ENCODE measurements around the gene ARSG. TPM values are rescaled to one million over a fixed set of nuclear protein-coding genes. Genes with fewer than 3 reads are reported as not detected.

Gene ARSG
- total and polyA plus RNA-seq, 10 of the 15 experiments (the other 5 are each of a cell fraction or from before 2014, with no cell fraction given) = 2.9 to 13.5 (median 7.6) TPM

DNA sequence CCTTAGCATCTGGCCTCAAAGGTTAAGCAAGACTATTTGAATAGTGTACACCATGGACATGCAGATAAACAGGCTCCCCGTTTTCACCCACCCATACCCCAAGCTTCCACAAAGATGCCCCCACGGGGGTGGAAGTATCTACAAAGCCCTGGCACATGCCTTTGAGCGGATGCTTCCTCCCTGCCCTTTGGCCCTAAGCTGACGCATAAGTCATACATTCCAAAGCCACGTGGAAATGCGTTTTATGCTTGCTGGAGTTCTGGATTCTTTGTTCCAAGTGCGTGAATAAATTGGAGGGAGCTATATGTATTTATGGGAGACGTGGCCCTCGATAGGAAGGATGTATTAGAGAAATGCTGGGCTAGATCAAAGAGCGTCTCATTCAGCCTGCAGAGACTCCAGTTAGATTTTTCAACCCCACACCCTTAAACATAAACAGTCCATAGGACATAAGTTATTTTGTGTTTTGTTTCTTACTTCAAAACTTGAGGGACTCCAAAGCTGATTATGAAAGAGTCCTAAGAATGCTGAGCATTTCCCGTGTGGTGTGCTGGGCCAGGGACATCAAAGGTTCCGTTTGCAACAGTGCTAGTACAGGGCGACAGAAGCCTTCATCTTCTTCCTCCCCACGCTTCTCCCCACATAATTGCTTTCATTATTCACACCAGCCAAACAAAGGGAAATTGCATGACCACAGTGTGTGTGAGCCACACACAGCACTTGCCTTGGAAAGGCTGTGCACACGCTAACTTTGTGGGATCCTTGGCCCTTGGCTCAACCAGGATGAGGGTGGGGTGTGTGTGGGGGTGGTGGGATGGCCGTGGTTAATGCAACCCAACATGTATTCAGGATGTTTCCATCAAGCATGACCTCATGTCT is 92.4 kb downstream of the ARSG start:
- TF ChIP-seq CHD1 (IDR thresholded peaks at IDR 0.05; ENCODE audit: low read depth, low read length) (no peak), ZNF24 (IDR thresholded peaks at IDR 0.05) (no peak), NBN (IDR thresholded peaks at IDR 0.05) (no peak), ZNF207 (IDR thresholded peaks at IDR 0.05; ENCODE audit: borderline replicate concordance) (no peak), BACH1 (IDR thresholded peaks at IDR 0.05; ENCODE audit: borderline replicate concordance) (no peak), PML (IDR thresholded peaks at IDR 0.05; ENCODE audit: low read length) (no peak)
- TF ChIP-seq, protein P1, sequence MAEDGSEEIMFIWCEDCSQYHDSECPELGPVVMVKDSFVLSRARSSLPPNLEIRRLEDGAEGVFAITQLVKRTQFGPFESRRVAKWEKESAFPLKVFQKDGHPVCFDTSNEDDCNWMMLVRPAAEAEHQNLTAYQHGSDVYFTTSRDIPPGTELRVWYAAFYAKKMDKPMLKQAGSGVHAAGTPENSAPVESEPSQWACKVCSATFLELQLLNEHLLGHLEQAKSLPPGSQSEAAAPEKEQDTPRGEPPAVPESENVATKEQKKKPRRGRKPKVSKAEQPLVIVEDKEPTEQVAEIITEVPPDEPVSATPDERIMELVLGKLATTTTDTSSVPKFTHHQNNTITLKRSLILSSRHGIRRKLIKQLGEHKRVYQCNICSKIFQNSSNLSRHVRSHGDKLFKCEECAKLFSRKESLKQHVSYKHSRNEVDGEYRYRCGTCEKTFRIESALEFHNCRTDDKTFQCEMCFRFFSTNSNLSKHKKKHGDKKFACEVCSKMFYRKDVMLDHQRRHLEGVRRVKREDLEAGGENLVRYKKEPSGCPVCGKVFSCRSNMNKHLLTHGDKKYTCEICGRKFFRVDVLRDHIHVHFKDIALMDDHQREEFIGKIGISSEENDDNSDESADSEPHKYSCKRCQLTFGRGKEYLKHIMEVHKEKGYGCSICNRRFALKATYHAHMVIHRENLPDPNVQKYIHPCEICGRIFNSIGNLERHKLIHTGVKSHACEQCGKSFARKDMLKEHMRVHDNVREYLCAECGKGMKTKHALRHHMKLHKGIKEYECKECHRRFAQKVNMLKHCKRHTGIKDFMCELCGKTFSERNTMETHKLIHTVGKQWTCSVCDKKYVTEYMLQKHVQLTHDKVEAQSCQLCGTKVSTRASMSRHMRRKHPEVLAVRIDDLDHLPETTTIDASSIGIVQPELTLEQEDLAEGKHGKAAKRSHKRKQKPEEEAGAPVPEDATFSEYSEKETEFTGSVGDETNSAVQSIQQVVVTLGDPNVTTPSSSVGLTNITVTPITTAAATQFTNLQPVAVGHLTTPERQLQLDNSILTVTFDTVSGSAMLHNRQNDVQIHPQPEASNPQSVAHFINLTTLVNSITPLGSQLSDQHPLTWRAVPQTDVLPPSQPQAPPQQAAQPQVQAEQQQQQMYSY (CRISPR knock-in tag; IDR thresholded peaks at IDR 0.05) = no peak
- TF ChIP-seq, protein P2, sequence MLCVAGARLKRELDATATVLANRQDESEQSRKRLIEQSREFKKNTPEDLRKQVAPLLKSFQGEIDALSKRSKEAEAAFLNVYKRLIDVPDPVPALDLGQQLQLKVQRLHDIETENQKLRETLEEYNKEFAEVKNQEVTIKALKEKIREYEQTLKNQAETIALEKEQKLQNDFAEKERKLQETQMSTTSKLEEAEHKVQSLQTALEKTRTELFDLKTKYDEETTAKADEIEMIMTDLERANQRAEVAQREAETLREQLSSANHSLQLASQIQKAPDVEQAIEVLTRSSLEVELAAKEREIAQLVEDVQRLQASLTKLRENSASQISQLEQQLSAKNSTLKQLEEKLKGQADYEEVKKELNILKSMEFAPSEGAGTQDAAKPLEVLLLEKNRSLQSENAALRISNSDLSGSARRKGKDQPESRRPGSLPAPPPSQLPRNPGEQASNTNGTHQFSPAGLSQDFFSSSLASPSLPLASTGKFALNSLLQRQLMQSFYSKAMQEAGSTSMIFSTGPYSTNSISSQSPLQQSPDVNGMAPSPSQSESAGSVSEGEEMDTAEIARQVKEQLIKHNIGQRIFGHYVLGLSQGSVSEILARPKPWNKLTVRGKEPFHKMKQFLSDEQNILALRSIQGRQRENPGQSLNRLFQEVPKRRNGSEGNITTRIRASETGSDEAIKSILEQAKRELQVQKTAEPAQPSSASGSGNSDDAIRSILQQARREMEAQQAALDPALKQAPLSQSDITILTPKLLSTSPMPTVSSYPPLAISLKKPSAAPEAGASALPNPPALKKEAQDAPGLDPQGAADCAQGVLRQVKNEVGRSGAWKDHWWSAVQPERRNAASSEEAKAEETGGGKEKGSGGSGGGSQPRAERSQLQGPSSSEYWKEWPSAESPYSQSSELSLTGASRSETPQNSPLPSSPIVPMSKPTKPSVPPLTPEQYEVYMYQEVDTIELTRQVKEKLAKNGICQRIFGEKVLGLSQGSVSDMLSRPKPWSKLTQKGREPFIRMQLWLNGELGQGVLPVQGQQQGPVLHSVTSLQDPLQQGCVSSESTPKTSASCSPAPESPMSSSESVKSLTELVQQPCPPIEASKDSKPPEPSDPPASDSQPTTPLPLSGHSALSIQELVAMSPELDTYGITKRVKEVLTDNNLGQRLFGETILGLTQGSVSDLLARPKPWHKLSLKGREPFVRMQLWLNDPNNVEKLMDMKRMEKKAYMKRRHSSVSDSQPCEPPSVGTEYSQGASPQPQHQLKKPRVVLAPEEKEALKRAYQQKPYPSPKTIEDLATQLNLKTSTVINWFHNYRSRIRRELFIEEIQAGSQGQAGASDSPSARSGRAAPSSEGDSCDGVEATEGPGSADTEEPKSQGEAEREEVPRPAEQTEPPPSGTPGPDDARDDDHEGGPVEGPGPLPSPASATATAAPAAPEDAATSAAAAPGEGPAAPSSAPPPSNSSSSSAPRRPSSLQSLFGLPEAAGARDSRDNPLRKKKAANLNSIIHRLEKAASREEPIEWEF (IDR thresholded peaks at IDR 0.05; ENCODE audit: insufficient replicate concordance, low read depth, low read length) = no peak
- TF ChIP-seq, protein P3, sequence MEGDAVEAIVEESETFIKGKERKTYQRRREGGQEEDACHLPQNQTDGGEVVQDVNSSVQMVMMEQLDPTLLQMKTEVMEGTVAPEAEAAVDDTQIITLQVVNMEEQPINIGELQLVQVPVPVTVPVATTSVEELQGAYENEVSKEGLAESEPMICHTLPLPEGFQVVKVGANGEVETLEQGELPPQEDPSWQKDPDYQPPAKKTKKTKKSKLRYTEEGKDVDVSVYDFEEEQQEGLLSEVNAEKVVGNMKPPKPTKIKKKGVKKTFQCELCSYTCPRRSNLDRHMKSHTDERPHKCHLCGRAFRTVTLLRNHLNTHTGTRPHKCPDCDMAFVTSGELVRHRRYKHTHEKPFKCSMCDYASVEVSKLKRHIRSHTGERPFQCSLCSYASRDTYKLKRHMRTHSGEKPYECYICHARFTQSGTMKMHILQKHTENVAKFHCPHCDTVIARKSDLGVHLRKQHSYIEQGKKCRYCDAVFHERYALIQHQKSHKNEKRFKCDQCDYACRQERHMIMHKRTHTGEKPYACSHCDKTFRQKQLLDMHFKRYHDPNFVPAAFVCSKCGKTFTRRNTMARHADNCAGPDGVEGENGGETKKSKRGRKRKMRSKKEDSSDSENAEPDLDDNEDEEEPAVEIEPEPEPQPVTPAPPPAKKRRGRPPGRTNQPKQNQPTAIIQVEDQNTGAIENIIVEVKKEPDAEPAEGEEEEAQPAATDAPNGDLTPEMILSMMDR (IDR thresholded peaks at IDR 0.05 in 2 of 3, conservative IDR thresholded peaks at IDR 0.05 in 1 of 3; ENCODE audit: control insufficient read depth in 2 of 3, extremely low read depth in 1 of 3, insufficient read depth in 1 of 3, low read depth in 3 of 3, low read length in 3 of 3) = no peak
- no peak overlapping the region for H3K9ac ChIP-seq (ENCODE audit: control insufficient read depth, insufficient read depth, low read length)
- POLR2A ChIA-PET = no interaction called here
- no peaks in the 10 kb centered on the region for H3K4me1 ChIP-seq (ENCODE audit: control insufficient read depth, insufficient read depth, low read length)
- no peak overlapping the region for H2AFZ ChIP-seq (ENCODE audit: control insufficient read depth, low read depth, low read length)
- SMC1A ChIA-PET (ENCODE audit: uncharacterized antibody, unreplicated experiment) = interaction anchor here (1.6 kb wide), 1 partner anchor 15 kb away, joined by 6 read pairs; no protein-coding TSS in a partner anchor
- in situ Hi-C loops (cut with MboI) = no loop called here
- ATAC-seq (no peak), DNase-seq (ENCODE audit: low read depth, low spot score) (no peak), FAIRE-seq (no peak)
- no peaks in the 10 kb centered on the region; a peak in 1 of 4 replicates for H3K27me3 ChIP-seq (replicated peaks in 1 of 2; ENCODE audit: control insufficient read depth in 2 of 2, insufficient read depth in 2 of 2, low read length in 1 of 2)
- H4K20me1 ChIP-seq (ENCODE audit: control insufficient read depth, insufficient read depth) = no peaks in the 10 kb centered on the region
- intact Hi-C loops (cut with micrococcal nuclease; ENCODE audit: unreplicated experiment) = no loop called here
- H3K79me2 ChIP-seq (ENCODE audit: control insufficient read depth, insufficient read depth, low read length) = no peaks in the 10 kb centered on the region
- CTCF ChIA-PET = no interaction called here
- WGBS (ENCODE audit: insufficient coverage, insufficient replicate concordance, low lambda C conversion rate, missing lambda C conversion rate) = 49% methylated on average over 16 of the region's 16 CpGs
- H3K27ac ChIP-seq (ENCODE audit: control insufficient read depth, insufficient read depth) = no peak overlapping the region
- H3K4me2 ChIP-seq (ENCODE audit: control insufficient read depth, insufficient read depth) = no peak overlapping the region
- H3K9me3 ChIP-seq (replicated peaks; ENCODE audit: control insufficient read depth, insufficient read depth, low read length) = no peaks in the 10 kb centered on the region
- H3K4me3 ChIP-seq = no peak overlapping the region
- RAD21 ChIA-PET (ENCODE audit: unreplicated experiment) = no interaction called here
- no TSS peak for BruUV-seq (replicated peaks)
- H3K36me3 ChIP-seq (ENCODE audit: control insufficient read depth in 2 of 2, insufficient read depth in 2 of 2, low read length in 1 of 2) = no peaks in the 10 kb centered on the region
